ENCODE results near the gene CS.

GRCh38 chr12:56224954-56225353 lies 75.2 kb downstream of the CS start:
- TF ChIP-seq ZNF274 (IDR thresholded peaks at IDR 0.05; ENCODE audit: low read depth, low read length), result no peak
- TF ChIP-seq YY1 (IDR thresholded peaks at IDR 0.05; ENCODE audit: insufficient read depth, insufficient read length), result no peak
- TF ChIP-seq SUZ12 (IDR thresholded peaks at IDR 0.05; ENCODE audit: extremely low read depth, insufficient read depth, insufficient read length), result no peak

Data from NT2/D1 (cell line).